ENCODE results near the gene PCDHB5. TPM values are rescaled to one million over a fixed set of nuclear protein-coding genes. Genes with fewer than 3 reads are reported as not detected.
"Not testable (repeated sequence)": the region's sequence is repeated elsewhere in the genome, so short reads cannot be mapped to it uniquely, and the experiment has no call there.

Gene PCDHB5
- total RNA-seq, 1 donor from 2014 or later, result 1.7 TPM

DNA sequence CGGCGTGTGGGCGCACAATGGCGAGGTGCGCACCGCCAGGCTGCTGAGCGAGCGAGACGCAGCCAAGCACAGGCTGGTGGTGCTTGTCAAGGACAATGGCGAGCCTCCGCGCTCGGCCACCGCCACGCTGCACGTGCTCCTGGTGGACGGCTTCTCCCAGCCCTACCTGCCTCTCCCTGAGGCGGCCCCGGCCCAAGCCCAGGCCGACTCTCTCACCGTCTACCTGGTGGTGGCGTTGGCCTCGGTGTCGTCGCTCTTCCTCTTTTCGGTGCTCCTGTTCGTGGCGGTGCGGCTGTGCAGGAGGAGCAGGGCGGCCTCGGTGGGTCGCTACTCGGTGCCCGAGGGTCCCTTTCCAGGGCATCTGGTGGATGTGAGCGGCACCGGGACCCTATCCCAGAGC is 17.1 kb downstream of the PCDHB5 start:
- not testable (repeated sequence) for DNase-seq

DNA sequence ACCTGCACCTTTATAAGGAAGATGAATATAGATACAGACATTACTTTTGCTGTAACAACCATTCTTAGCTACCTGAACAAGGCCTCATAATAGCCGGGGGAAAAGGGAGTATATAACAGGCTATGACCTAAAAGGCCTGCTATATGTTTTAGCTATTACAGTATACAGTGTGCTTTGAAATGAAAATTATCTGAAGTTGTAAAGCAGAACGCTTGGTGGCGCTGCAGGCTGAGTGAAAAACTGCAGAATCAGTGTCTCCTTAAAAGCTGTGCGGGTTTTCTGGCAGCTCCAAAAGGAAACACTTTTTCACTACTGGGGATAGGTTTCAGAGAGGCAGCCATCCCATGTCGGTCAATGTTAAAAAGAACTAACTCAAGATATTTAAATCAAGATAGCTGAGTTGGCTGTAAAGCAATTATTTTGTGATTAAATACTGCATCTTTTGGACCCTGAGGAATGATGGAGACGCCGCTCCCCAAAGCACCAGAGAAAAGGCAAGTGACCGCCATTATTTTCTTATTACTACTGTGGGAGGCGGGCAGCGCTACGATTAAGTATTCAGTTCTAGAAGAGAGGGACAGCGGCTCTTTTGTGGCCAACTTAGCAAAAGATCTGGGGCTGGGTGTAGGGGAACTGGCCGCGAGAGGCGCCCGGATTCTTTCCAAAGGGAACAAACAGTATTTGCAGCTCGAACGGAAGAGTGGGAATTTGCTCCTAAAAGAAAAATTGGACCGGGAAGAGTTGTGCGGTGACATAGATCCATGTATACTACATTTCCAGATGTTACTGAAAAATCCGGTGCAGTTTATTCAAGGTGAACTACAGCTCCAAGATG is 20.8 kb downstream of the PCDHB5 start:
- DNase-seq, result no peak

DNA sequence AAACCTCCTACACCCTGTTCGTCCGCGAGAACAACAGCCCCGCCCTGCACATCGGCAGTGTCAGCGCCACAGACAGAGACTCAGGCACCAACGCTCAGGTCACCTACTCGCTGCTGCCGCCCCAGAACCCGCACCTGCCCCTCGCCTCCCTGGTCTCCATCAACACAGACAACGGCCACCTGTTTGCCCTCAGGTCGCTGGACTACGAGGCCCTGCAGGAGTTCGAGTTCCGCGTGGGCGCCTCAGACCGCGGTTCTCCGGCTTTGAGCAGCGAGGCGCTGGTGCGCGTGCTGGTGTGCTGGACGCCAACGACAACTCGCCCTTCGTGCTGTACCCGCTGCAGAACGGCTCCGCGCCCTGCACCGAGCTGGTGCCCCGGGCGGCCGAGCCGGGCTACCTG is 22.4 kb downstream of the PCDHB5 start:
- DNase-seq, result not testable (repeated sequence)

DNA sequence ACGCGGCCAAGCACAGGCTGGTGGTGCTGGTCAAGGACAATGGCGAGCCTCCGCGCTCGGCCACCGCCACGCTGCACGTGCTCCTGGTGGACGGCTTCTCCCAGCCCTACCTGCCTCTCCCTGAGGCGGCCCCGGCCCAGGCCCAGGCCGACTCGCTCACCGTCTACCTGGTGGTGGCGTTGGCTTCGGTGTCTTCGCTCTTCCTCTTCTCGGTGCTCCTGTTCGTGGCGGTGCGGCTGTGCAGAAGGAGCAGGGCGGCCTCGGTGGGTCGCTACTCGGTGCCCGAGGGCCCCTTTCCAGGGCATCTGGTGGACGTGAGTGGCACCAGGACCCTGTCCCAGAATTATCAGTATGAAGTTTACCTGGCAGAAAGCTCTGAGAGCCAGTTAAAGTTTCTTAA is 22.9 kb downstream of the PCDHB5 start:
- DNase-seq, result not testable (repeated sequence)

DNA sequence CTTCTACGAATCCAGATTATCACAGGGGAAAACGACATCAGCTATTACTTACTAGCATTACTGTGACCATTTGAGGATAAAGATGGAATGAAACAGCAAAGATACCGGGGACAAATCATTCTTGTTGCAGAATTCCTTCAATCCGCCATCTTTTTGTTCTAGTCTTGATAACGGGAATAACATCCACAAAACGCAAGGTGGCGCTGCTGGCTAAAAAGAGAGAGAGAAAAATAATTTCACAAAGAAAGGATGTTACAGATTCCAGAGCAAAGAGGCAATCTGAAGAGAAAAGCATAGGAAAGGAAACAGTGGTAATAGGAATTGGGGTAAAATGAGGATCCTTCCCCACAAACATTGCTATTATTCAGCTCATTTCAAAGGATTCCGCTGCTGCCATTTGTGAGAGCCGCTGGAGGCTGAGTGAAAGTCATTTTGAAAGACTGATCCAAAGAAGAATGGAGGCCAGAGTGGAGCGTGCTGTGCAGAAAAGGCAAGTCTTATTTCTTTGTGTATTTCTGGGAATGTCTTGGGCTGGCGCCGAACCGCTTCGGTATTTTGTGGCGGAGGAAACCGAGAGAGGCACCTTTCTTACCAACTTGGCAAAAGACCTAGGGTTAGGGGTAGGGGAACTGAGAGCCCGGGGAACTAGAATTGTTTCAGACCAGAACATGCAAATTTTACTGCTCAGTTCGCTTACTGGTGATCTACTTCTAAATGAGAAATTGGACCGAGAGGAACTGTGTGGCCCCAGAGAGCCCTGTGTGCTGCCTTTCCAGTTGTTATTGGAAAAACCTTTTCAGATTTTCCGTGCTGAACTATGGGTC is 37.6 kb downstream of the PCDHB5 start, which contains the start of gene PCDHB7:
PCDHB7 (plus strand) TSS at position 264 of the 824 bp plus-strand sequence; CDS start at position 456, 192 bp downstream.
- DNase-seq, result peak; percentile 43

DNA sequence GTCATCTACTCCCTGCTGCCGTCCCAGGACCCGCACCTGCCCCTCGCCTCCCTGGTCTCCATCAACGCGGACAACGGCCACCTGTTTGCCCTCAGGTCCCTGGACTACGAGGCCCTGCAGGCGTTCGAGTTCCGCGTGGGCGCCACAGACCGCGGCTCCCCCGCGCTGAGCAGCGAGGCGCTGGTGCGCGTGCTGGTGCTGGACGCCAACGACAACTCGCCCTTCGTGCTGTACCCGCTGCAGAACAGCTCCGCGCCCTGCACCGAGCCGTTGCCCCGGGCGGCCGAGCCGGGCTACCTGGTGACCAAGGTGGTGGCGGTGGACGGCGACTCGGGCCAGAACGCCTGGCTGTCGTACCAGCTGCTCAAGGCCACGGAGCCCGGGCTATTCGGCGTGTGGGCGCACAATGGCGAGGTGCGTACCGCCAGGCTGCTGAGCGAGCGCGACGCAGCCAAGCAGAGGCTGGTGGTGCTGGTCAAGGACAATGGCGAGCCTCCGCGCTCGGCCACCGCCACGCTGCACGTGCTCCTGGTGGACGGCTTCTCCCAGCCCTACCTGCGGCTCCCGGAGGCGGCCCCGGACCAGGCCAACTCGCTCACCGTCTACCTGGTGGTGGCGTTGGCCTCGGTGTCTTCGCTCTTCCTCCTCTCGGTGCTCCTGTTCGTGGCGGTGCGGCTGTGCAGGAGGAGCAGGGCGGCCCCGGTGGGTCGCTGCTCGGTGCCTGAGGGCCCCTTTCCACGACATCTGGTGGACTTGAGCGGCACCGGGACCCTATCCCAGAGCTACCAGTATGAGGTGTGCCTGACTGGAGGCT is 39.5 kb downstream of the PCDHB5 start:
- DNase-seq, result not testable (repeated sequence)

DNA sequence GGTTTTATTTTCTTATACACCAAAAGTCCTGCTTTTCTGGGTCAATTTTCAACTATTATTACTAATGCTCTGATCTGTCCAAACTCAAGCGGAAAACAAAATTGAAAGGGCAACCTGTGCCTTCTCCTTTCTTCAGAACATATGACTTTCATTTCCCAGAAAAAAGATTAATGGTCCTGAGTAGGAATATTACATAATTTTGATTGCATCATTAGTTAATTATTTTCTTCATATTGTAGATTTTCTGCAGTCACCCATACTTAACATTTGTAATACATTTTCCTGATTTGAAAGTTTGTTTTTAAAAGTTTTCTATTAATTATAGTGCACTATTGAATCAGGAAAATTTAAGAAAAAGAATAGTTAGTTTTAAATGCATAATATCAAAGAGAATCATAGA is 40.9 kb downstream of the PCDHB5 start:
- no peak for DNase-seq

DNA sequence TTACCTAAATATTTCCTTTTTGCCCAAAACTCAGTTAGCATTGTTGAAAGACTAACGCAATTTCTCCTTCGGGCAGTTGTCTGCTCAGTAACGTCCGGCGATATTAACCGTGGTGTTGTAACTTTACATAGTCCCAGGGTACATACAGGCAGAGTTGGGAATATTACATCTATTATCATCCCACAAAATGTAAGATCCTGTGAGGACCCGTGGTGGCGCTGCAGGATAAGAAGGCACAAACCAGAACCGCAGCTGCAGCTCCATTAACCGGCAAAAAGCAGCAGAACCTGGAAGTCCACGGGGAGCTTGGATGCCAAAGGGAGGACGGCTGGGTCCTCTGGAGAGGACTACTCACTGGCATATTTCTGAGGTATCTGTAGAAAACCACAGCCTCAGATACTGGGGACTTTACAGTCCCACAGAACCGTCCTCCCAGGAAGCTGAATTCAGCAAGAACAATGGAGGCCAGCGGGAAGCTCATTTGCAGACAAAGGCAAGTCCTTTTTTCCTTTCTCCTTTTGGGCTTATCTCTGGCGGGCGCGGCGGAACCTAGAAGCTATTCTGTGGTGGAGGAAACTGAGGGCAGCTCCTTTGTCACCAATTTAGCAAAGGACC is 42.7 kb downstream of the PCDHB5 start, which contains the start of gene PCDHB8:
PCDHB8 (plus strand) TSS at position 214 of the 615 bp plus-strand sequence; CDS start at position 459, 245 bp downstream.
- DNase-seq, result peak; percentile 3

DNA sequence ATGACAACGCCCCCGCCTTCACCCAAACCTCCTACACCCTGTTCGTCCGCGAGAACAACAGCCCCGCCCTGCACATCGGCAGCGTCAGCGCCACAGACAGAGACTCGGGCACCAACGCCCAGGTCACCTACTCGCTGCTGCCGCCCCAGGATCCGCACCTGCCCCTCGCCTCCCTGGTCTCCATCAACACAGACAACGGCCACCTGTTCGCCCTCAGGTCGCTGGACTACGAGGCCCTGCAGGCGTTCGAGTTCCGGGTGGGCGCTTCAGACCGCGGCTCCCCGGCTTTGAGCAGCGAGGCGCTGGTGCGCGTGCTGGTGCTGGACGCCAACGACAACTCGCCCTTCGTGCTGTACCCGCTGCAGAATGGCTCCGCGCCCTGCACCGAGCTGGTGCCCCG is 44.4 kb downstream of the PCDHB5 start:
- not testable (repeated sequence) for DNase-seq

DNA sequence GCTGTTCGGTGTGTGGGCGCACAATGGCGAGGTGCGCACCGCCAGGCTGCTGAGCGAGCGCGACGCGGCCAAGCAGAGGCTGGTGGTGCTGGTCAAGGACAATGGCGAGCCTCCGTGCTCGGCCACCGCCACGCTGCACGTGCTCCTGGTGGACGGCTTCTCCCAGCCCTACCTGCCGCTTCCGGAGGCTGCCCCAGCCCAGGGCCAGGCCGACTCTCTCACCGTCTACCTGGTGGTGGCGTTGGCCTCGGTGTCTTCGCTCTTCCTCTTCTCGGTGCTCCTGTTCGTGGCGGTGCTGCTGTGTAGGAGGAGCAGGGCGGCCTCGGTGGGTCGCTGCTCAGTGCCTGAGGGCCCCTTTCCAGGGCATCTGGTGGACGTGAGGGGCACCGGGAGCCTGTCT is 44.9 kb downstream of the PCDHB5 start:
- not testable (repeated sequence) for DNase-seq

DNA sequence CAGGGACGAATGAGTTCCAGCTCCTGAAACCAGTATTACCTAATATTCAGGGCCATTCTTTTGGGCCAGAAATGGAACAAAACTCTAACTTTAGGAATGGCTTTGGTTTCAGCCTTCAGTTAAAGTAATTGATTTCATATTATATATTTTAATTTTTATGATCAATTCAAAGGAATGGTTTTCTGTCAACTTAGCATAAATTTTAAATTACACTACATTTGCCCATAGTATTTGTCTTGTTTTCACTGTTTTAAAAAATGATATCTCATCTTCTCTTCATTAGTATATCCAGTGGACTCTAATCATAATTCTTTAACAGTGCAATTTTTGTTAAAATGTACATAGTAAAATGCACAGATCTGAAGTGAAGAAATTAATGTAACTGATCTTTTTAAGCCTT is 45.3 kb downstream of the PCDHB5 start:
- no peak for DNase-seq

DNA sequence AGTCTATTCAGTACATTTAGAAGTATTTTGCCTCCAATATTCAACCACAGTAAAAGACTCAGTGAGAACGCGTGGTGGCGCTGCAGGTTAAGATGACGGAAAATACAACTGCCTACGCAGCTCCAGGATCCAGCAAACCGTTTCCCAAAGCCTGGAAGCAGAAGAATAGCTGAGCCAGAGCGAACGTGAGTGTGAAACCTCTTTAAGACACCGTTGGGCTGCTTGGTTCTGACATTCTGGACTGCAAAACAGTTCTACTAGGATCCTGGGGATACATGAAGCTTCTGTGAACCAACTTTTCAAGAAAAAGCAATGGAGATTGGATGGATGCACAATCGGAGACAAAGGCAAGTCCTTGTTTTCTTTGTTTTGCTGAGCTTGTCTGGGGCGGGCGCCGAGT is 47.2 kb downstream of the PCDHB5 start, which contains the start of gene PCDHB16:
PCDHB16 (plus strand) TSS at position 140 of the 400 bp plus-strand sequence; CDS start at position 313, 173 bp downstream.
- DNase-seq, result peak; percentile 54

DNA sequence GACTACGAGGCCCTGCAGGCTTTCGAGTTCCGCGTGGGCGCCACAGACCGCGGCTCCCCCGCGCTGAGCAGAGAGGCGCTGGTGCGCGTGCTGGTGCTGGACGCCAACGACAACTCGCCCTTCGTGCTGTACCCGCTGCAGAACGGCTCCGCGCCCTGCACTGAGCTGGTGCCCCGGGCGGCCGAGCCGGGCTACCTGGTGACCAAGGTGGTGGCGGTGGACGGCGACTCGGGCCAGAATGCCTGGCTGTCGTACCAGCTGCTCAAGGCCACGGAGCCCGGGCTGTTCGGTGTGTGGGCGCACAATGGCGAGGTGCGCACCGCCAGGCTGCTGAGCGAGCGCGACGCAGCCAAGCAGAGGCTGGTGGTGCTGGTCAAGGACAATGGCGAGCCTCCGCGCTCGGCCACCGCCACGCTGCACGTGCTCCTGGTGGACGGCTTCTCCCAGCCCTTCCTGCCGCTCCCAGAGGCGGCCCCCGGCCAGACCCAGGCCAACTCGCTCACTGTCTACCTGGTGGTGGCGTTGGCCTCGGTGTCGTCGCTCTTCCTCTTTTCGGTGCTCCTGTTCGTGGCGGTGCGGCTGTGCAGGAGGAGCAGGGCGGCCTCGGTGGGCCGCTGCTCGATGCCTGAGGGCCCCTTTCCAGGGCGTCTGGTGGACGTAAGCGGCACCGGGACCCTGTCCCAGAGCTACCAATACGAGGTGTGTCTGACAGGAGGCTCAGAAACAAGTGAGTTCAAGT is 49.3 kb downstream of the PCDHB5 start:
- not testable (repeated sequence) for DNase-seq

DNA sequence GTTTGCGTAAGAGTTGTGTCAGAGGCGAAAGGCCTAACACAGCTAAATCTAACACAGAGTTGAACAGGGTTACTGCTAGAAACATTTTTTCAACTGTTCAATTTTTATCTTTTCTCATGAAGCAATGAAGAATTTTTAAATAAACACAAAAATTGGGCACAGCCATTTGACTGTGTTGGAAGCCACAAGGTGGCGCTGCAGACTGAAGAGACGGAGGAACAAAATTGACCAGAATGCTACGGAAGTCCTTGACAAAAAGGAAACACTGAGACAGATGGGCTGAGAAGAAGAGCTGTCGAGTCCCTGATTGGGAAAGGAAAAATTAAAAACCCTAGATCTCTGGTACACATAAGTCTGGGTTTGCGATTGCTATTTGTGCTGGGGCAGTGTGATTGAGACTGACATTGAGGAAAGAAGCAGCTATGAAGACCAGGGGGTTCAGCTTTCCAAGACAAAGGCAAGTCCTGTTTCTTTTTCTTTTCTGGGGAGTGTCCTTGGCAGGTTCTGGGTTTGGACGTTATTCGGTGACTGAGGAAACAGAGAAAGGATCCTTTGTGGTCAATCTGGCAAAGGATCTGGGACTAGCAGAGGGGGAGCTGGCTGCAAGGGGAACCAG is 52.0 kb downstream of the PCDHB5 start, which contains the start of gene PCDHB9:
PCDHB9 (plus strand) TSS at position 265 of the 616 bp plus-strand sequence; CDS start at position 423, 158 bp downstream.
- DNase-seq, result peak; percentile 48

Other genes with a start within 250 kb of the PCDHB5 start
- under 0.01 and 0.17 TPM in 2 replicates for gene PCDHAC1, start 208.9 kb upstream of the PCDHB5 start, total RNA-seq
- 0.28 and 0.34 TPM in 2 replicates for gene PCDHAC2, start 168.7 kb upstream of the PCDHB5 start, total RNA-seq
- not detected in 2 replicates for gene PCDHB1, start 83.8 kb upstream of the PCDHB5 start, total RNA-seq
- gene PCDHB2, start 40.6 kb upstream of the PCDHB5 start, total RNA-seq, result 0.88 and 1.4 TPM in 2 replicates
- gene PCDHB3, start 34.7 kb upstream of the PCDHB5 start, total RNA-seq, result 0.51 TPM in 2 replicates
- 0.17 and 0.19 TPM in 2 replicates for gene PCDHB4, start 13.4 kb upstream of the PCDHB5 start, total RNA-seq
- 0.05 and 0.17 TPM in 2 replicates for gene PCDHB6, start 14.9 kb downstream of the PCDHB5 start, total RNA-seq
- 0.68 and 0.74 TPM in 2 replicates for gene PCDHB7, start 37.4 kb downstream of the PCDHB5 start, total RNA-seq
- 0.14 and 0.34 TPM in 2 replicates for gene PCDHB8, start 42.6 kb downstream of the PCDHB5 start, total RNA-seq
- 0.17 and 0.23 TPM in 2 replicates for gene PCDHB16, start 47.2 kb downstream of the PCDHB5 start, total RNA-seq
- gene PCDHB9, start 52.0 kb downstream of the PCDHB5 start, total RNA-seq, result 0.14 and 0.17 TPM in 2 replicates
- 0.51 and 0.70 TPM in 2 replicates for gene PCDHB10, start 57.1 kb downstream of the PCDHB5 start, total RNA-seq
- gene PCDHB11, start 64.4 kb downstream of the PCDHB5 start, total RNA-seq, result 0.17 and 0.19 TPM in 2 replicates
- 0.47 and 0.68 TPM in 2 replicates for gene PCDHB12, start 73.5 kb downstream of the PCDHB5 start, total RNA-seq
- 1.4 TPM in 2 replicates for gene PCDHB13, start 78.7 kb downstream of the PCDHB5 start, total RNA-seq
- 0.98 and 1.0 TPM in 2 replicates for gene PCDHB14, start 88.1 kb downstream of the PCDHB5 start, total RNA-seq
- 0.65 and 1.0 TPM in 2 replicates for gene PCDHB15, start 110.2 kb downstream of the PCDHB5 start, total RNA-seq
- 0.09 and 0.34 TPM in 2 replicates for gene SLC25A2, start 168.8 kb downstream of the PCDHB5 start, total RNA-seq
- gene TAF7, start 185.6 kb downstream of the PCDHB5 start, total RNA-seq, result 60.6 and 78.3 TPM in 2 replicates
- gene PCDHGA1, start 195.3 kb downstream of the PCDHB5 start, total RNA-seq, result 0.33 and 0.34 TPM in 2 replicates
- 1.4 TPM in 2 replicates for gene PCDHGA2, start 203.6 kb downstream of the PCDHB5 start, total RNA-seq
- 0.70 and 1.2 TPM in 2 replicates for gene PCDHGA3, start 208.6 kb downstream of the PCDHB5 start, total RNA-seq
- 1.4 and 1.5 TPM in 2 replicates for gene PCDHGB1, start 214.9 kb downstream of the PCDHB5 start, total RNA-seq
- gene PCDHGA4, start 219.8 kb downstream of the PCDHB5 start, total RNA-seq, result 2.2 and 3.4 TPM in 2 replicates
- gene PCDHGB2, start 224.8 kb downstream of the PCDHB5 start, total RNA-seq, result 0.51 and 1.7 TPM in 2 replicates
- 0.74 and 0.85 TPM in 2 replicates for gene PCDHGA5, start 229.0 kb downstream of the PCDHB5 start, total RNA-seq
- 3.6 and 3.7 TPM in 2 replicates for gene PCDHGB3, start 235.0 kb downstream of the PCDHB5 start, total RNA-seq
- 2.2 TPM in 2 replicates for gene PCDHGA6, start 238.7 kb downstream of the PCDHB5 start, total RNA-seq
- gene PCDHGA7, start 247.5 kb downstream of the PCDHB5 start, total RNA-seq, result 1.0 and 1.3 TPM in 2 replicates